Measurements from ENCODE around the gene KLHL28.

DNA sequence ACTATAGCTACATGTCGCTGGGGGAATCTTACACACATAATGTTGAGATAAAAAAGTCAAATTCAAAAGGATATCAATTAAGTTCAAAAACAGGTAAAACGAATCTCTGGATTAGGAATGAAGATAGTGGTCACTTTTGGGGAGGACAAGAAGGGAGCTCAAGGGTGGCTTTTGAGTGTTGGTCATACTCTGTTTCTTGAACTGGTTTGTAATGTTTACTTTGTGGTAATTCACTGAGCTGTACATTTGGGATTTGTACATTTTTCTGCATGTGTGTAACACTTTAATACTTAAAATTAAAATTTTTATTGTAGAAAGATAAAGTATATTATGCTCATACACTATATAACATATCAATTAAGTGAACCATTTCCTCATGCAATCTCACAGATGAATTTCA, 26.6 kb downstream of the KLHL28 start:
- TF ChIP-seq, protein P1, sequence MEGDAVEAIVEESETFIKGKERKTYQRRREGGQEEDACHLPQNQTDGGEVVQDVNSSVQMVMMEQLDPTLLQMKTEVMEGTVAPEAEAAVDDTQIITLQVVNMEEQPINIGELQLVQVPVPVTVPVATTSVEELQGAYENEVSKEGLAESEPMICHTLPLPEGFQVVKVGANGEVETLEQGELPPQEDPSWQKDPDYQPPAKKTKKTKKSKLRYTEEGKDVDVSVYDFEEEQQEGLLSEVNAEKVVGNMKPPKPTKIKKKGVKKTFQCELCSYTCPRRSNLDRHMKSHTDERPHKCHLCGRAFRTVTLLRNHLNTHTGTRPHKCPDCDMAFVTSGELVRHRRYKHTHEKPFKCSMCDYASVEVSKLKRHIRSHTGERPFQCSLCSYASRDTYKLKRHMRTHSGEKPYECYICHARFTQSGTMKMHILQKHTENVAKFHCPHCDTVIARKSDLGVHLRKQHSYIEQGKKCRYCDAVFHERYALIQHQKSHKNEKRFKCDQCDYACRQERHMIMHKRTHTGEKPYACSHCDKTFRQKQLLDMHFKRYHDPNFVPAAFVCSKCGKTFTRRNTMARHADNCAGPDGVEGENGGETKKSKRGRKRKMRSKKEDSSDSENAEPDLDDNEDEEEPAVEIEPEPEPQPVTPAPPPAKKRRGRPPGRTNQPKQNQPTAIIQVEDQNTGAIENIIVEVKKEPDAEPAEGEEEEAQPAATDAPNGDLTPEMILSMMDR (IDR thresholded peaks at IDR 0.05): no peak
- no peak for TF ChIP-seq ZFX (IDR thresholded peaks at IDR 0.05; ENCODE audit: borderline replicate concordance)
